ENCODE measurements around the gene TRPC5OS.

GRCh38 chrX:111886678-111887077, 10.7 kb downstream of the TRPC5OS start:
- no peak for TF ChIP-seq POLR2A (IDR thresholded peaks at IDR 0.05; ENCODE audit: low read depth, low read length)
- no peak for TF ChIP-seq TAF1 (IDR thresholded peaks at IDR 0.05; ENCODE audit: low read depth, low read length)
- TF ChIP-seq POLR2AphosphoS5 (IDR thresholded peaks at IDR 0.05; ENCODE audit: low read depth, low read length) = no peak
- no peak for TF ChIP-seq SPI1 (IDR thresholded peaks at IDR 0.05; ENCODE audit: low read depth, low read length)
- TF ChIP-seq POU2F2 (IDR thresholded peaks at IDR 0.05; ENCODE audit: low read depth, low read length) = no peak
- no peak for TF ChIP-seq PAX5 (IDR thresholded peaks at IDR 0.05; ENCODE audit: insufficient read depth, low read length, severe bottlenecking)
